ENCODE results near the gene SEPSECS.

SEPSECS gene

GRCh38 chr4:25076625-25077398 is 83.4 kb downstream of the SEPSECS start:
- H3K36me3 ChIP-seq, result no peaks in the 10 kb centered on the region
- no peaks in the 10 kb centered on the region for H3K9me3 ChIP-seq
- no peak for TF ChIP-seq CTCF (IDR thresholded peaks at IDR 0.05; ENCODE audit: low read depth, low read length)
- DNase-seq, result no peak
- peaks cover 6% of the 10 kb centered on the region for H3K27me3 ChIP-seq
- no peak overlapping the region for H3K4me3 ChIP-seq (ENCODE audit: low read depth, low read length)
- H3K4me1 ChIP-seq, result no peaks in the 10 kb centered on the region

- Histone ChIP-seq H3K4me1 (no peaks in the 10 kb centered on the region), H3K4me3 (ENCODE audit: low read depth, low read length) (no peak overlapping the region), H3K36me3 (no peaks in the 10 kb centered on the region), H3K9me3 (no peaks in the 10 kb centered on the region), H3K27me3 (peaks cover 6% of the 10 kb centered on the region)
- no peak for DNase-seq
- no peak for TF ChIP-seq CTCF (IDR thresholded peaks at IDR 0.05; ENCODE audit: low read depth, low read length)
Measured at GRCh38 chr4:25075851-25076250, 84.4 kb downstream of the SEPSECS start.

GRCh38 chr4:25075129-25075528 is 85.1 kb downstream of the SEPSECS start:
- TF ChIP-seq CTCF (IDR thresholded peaks at IDR 0.05; ENCODE audit: low read depth, low read length), result no peak
- Histone ChIP-seq H3K27me3 (peaks cover 6% of the 10 kb centered on the region), H3K4me3 (ENCODE audit: low read depth, low read length) (no peak overlapping the region), H3K36me3 (no peaks in the 10 kb centered on the region), H3K4me1 (no peaks in the 10 kb centered on the region), H3K9me3 (no peaks in the 10 kb centered on the region)
- DNase-seq, result no peak

GRCh38 chr4:25070545-25070944 is 89.7 kb downstream of the SEPSECS start:
- DNase-seq, result no peak

More at GRCh38 chr4:25070545-25070944, 89.7 kb downstream of the SEPSECS start:
- Histone ChIP-seq H3K9me3 (no peaks in the 10 kb centered on the region), H3K27me3 (peaks cover 6% of the 10 kb centered on the region), H3K4me3 (ENCODE audit: low read depth, low read length) (no peak overlapping the region), H3K4me1 (no peaks in the 10 kb centered on the region), H3K36me3 (no peaks in the 10 kb centered on the region)
- TF ChIP-seq CTCF (IDR thresholded peaks at IDR 0.05; ENCODE audit: low read depth, low read length), result no peak
